ENCODE results near the gene PSMC3IP. TPM values are rescaled to one million over a fixed set of nuclear protein-coding genes. Genes with fewer than 3 reads are reported as not detected.
A peak's percentile ranks its signal among the peaks of the same experiment; 100 is the strongest.

PSMC3IP gene
- total RNA-seq, 1 experiment from 2014 or later, result 31.9 TPM

DNA sequence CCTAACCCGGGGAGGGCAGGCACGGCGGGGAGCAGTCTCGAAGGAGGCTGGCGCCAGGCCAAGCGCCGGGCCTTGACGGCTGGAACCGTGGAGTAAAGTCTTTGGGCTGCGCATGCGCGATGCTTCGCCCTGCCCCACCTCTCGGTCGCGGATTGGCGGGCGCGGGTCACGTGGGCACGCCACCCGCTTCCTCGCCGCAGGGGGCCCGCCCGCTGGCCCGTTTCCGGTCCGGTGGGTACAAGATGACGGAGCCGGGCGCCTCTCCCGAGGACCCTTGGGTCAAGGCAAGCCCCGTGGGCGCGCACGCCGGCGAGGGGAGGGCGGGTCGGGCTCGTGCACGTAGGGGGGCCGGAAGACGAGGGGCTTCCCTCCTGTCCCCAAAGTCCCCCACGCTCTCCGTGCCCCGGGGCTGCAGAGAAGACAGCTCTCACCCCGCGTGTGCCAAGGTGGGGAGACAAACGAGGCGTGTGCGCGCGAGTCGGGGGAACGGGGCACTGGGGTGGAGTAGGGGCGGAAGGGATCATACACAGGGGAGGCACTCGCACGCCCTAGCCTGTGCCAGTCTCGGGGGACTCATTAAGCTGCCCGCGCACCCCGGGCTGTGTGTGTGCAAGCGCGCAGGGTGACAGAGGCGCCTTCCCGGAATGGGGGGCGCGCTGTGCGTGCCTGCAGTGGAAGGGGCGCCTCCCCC lies 10.5 kb downstream of the PSMC3IP start, which contains the start of gene MLX:
MLX (plus strand) TSS at position 218 of the 691 bp plus-strand sequence; CDS start at position 243, 25 bp downstream.
- ChIA-PET CTCF (interaction anchor here (0.6 kb wide), 1 partner anchor 11 kb away, joined by 3 read pairs; no protein-coding TSS in a partner anchor), POLR2A (ENCODE audit: low non-redundant PET) (no interaction called here)
- peaks cover 42% of the 10 kb centered on the region for H3K36me3 ChIP-seq (ENCODE audit: insufficient read depth, low read length, poor library complexity, severe bottlenecking)
- no TSS peak for BruUV-seq (replicated peaks)
- TF ChIP-seq, protein P1, sequence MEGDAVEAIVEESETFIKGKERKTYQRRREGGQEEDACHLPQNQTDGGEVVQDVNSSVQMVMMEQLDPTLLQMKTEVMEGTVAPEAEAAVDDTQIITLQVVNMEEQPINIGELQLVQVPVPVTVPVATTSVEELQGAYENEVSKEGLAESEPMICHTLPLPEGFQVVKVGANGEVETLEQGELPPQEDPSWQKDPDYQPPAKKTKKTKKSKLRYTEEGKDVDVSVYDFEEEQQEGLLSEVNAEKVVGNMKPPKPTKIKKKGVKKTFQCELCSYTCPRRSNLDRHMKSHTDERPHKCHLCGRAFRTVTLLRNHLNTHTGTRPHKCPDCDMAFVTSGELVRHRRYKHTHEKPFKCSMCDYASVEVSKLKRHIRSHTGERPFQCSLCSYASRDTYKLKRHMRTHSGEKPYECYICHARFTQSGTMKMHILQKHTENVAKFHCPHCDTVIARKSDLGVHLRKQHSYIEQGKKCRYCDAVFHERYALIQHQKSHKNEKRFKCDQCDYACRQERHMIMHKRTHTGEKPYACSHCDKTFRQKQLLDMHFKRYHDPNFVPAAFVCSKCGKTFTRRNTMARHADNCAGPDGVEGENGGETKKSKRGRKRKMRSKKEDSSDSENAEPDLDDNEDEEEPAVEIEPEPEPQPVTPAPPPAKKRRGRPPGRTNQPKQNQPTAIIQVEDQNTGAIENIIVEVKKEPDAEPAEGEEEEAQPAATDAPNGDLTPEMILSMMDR (conservative IDR thresholded peaks at IDR 0.05; ENCODE audit: low read depth, low read length), result no peak
- TF ChIP-seq EZH2 (IDR thresholded peaks at IDR 0.05; ENCODE audit: borderline replicate concordance, low read depth, low read length, poor library complexity, severe bottlenecking), result no peak
- peak within 1 kb of the TSS; percentile 64 for H3K4me3 ChIP-seq (ENCODE audit: low read depth, low read length, poor library complexity, severe bottlenecking)
- intact Hi-C loops (cut with micrococcal nuclease; ENCODE audit: unreplicated experiment), result no loop called here
- peak; percentile 91 for DNase-seq (ENCODE audit: low spot score)
- H3K9me3 ChIP-seq (ENCODE audit: low read depth, low read length, poor library complexity, severe bottlenecking), result no peaks in the 10 kb centered on the region
- H3K4me1 ChIP-seq (ENCODE audit: insufficient read depth, low read length, poor library complexity, severe bottlenecking), result peaks cover 10% of the 10 kb centered on the region
- H3K27ac ChIP-seq (ENCODE audit: low read depth, low read length, poor library complexity, severe bottlenecking), result peak within 1 kb of the TSS; percentile 88
- no peaks in the 10 kb centered on the region for H3K27me3 ChIP-seq (replicated peaks; ENCODE audit: insufficient read depth, low read depth, low read length, poor library complexity)

DNA sequence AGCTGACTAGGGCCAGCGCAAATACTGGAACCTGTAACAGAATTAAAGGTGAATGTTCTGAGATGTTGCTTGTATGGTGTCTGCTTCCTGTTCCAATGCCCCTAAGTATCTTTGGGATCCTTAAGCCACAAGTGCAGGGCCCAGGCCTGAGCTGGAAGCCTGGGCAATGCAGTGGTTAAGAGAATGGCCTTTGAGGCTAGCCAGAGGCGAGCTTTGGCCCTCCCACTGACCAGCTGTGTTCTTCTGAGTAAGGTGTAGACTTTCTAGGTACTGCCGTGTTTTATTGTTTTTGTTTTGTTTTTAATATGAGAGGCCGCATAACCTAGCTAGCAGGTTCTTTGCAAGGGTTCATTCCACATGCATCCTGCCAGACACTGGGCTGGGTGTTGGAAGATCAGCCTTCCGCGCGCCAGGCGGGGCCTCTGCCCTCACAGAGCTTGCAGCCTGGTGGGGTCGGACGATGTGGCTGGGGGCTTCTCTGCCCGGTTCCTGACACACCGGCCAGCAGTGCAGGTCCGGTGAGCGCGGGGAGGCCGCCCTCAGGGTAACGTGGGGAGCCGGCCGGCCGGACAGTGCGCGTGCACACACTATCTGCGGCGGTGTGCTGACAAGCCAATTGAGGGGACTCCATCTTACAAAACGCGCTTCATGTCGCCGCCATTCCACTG lies 11.2 kb downstream of the PSMC3IP start:
- Histone ChIP-seq H3K4me1 (ENCODE audit: insufficient read depth, low read length, poor library complexity, severe bottlenecking) (peaks cover 10% of the 10 kb centered on the region), H3K4me3 (ENCODE audit: low read depth, low read length, poor library complexity, severe bottlenecking) (peak overlapping the region; percentile 64), H3K27ac (ENCODE audit: low read depth, low read length, poor library complexity, severe bottlenecking) (peak overlapping the region; percentile 88), H3K27me3 (replicated peaks; ENCODE audit: insufficient read depth, low read depth, low read length, poor library complexity) (no peaks in the 10 kb centered on the region), H3K36me3 (ENCODE audit: insufficient read depth, low read length, poor library complexity, severe bottlenecking) (peaks cover 35% of the 10 kb centered on the region), H3K9me3 (ENCODE audit: low read depth, low read length, poor library complexity, severe bottlenecking) (no peaks in the 10 kb centered on the region)
- no peak for TF ChIP-seq EZH2 (IDR thresholded peaks at IDR 0.05; ENCODE audit: borderline replicate concordance, low read depth, low read length, poor library complexity, severe bottlenecking)
- TF ChIP-seq, protein P1 (conservative IDR thresholded peaks at IDR 0.05; ENCODE audit: low read depth, low read length), result no peak
- DNase-seq (ENCODE audit: low spot score), result no peak
- BruUV-seq (replicated peaks), result no TSS peak
- intact Hi-C loops (cut with micrococcal nuclease; ENCODE audit: unreplicated experiment), result no loop called here
- ChIA-PET POLR2A (ENCODE audit: low non-redundant PET) (no interaction called here), CTCF (no interaction called here)

DNA sequence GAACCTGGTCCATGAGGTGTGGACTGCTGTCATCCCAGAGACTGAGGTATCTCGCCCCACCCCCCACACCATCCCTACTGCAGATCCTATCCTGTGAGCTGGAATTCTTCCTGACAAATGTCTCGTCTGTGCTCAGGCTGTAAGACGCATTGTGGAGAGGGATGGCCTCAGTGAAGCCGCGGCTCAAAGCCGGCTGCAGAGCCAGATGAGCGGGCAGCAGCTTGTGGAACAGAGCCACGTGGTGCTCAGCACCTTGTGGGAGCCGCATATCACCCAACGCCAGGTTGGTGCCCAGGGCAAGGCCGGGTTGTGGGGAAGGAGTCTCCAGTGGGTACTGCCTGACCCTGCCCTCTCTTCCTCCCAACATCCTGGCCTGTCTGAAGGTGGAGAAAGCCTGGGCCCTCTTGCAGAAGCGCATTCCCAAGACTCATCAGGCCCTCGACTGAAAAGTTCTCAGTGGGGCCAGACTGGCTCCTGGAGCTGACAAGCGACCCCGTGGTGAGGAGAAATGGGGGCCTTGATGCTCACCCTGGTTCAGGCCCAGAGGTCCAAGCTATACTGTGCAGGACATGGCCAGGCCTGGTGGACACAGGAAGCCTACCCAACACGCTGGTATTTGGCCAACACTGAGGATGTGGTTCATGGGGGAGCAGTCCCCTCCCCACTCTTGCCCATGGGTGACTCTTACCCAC lies 11.9 kb downstream of the PSMC3IP start:
- BruUV-seq (replicated peaks), result TSS peak; percentile 13
- Histone ChIP-seq H3K4me3 (ENCODE audit: low read depth, low read length, poor library complexity, severe bottlenecking) (no peak overlapping the region), H3K27me3 (replicated peaks; ENCODE audit: insufficient read depth, low read depth, low read length, poor library complexity) (no peaks in the 10 kb centered on the region), H3K4me1 (ENCODE audit: insufficient read depth, low read length, poor library complexity, severe bottlenecking) (peaks cover 10% of the 10 kb centered on the region), H3K27ac (ENCODE audit: low read depth, low read length, poor library complexity, severe bottlenecking) (no peak overlapping the region), H3K9me3 (ENCODE audit: low read depth, low read length, poor library complexity, severe bottlenecking) (no peaks in the 10 kb centered on the region), H3K36me3 (ENCODE audit: insufficient read depth, low read length, poor library complexity, severe bottlenecking) (peaks cover 33% of the 10 kb centered on the region)
- ChIA-PET CTCF (no interaction called here), POLR2A (ENCODE audit: low non-redundant PET) (no interaction called here)
- DNase-seq (ENCODE audit: low spot score), result no peak
- TF ChIP-seq, protein P1 (conservative IDR thresholded peaks at IDR 0.05; ENCODE audit: low read depth, low read length), result no peak
- TF ChIP-seq EZH2 (IDR thresholded peaks at IDR 0.05; ENCODE audit: borderline replicate concordance, low read depth, low read length, poor library complexity, severe bottlenecking), result no peak
- intact Hi-C loops (cut with micrococcal nuclease; ENCODE audit: unreplicated experiment), result no loop called here
